Testis (tissue), 3 donors: ENCODE measurements around the gene PRR7. TPM values are rescaled to one million over a fixed set of nuclear protein-coding genes. Genes with fewer than 3 reads are reported as not detected.
A peak's percentile ranks its signal among the peaks of the same experiment; 100 is the strongest.

ENCODE experiments used
- DNase-seq: peaks from one replicate; pipeline ENCODE4 v3.0.0-alpha.2; 2019
- H3K27ac ChIP-seq, 2 donors: fragments of 200-600 bp; sonication (generic); one replicate each; pipeline ENCODE4 v1.5.1; 2019
- H3K27me3 ChIP-seq: fragments of 200-600 bp; sonication (generic); one replicate; pipeline ENCODE4 v1.5.1; 2019
- H3K36me3 ChIP-seq: fragments of 200-600 bp; sonication (generic); one replicate; pipeline ENCODE4 v1.5.1; 2017; ENCODE audit warnings: low read depth; ENCODE audit errors: missing control alignments
- H3K4me1 ChIP-seq: fragments of 200-600 bp; sonication (generic); one replicate; pipeline ENCODE4 v1.5.1; 2019
- H3K4me3 ChIP-seq, 2 donors: fragments of 200-600 bp; sonication (generic); one replicate each; pipeline ENCODE4 v1.5.1; 2017 to 2019
- H3K9me3 ChIP-seq: fragments of 200-600 bp; sonication (generic); one replicate; pipeline ENCODE4 v1.5.1; 2017
- POLR2A ChIP-seq: fragments of 450-650 bp; IDR thresholded peaks from one replicate; pipeline ENCODE4 v1.6.1; 2017; ENCODE audit warnings: antibody characterized with exemption, mild to moderate bottlenecking, moderate library complexity
- WGBS, 2 donors: methylation state at CpG; one replicate each; pipeline ENCODE4 v1.1.5; 2018; 5-methylcytosine and 5-hydroxymethylcytosine counted together
- intact Hi-C: fragments of 100-400 bp; cut with DNase I; formaldehyde crosslinking; loops from one replicate; pipeline ENCODE4 v1.15.1; 2023; ENCODE audit warnings: low total_unique reads
- polyA plus RNA-seq: library from polyadenylated mRNA; stranded (reverse); fragments of 350-450 nt; fragmentation: Illumina TruSeq; extraction: RNeasy Lipid Tissue Mini Kit (QIAGEN cat#74804); gene quantifications from one replicate; pipeline ENCODE4 v1.2.3, GENCODE V29; 2014; ENCODE audit warnings: low read depth, low replicate concordance; ENCODE audit not compliant: insufficient read depth
- total RNA-seq, 2 donors: library from RNA; depleted of rRNA; stranded (reverse); fragments of >200 nt; gene quantifications; one replicate each; pipeline ENCODE4 v1.2.3, GENCODE V29; 2016
- TF ChIP-seq, protein P1 (sequence below), 3 experiments: fragments of 450-650 bp in 2 of 3; fragments of 200-600 bp in 1 of 3; sonication (generic) in 1 of 3; IDR thresholded peaks; one replicate each; pipeline ENCODE4 v1.5.1; 2016 to 2019; ENCODE audit warnings: antibody characterized with exemption in 3 of 3, mild to moderate bottlenecking in 2 of 3, moderate library complexity in 1 of 3

PRR7 gene
- total and polyA plus RNA-seq, 3 donors from 2014 or later: 2.8 to 23.2 (median 19.9) TPM

DNA sequence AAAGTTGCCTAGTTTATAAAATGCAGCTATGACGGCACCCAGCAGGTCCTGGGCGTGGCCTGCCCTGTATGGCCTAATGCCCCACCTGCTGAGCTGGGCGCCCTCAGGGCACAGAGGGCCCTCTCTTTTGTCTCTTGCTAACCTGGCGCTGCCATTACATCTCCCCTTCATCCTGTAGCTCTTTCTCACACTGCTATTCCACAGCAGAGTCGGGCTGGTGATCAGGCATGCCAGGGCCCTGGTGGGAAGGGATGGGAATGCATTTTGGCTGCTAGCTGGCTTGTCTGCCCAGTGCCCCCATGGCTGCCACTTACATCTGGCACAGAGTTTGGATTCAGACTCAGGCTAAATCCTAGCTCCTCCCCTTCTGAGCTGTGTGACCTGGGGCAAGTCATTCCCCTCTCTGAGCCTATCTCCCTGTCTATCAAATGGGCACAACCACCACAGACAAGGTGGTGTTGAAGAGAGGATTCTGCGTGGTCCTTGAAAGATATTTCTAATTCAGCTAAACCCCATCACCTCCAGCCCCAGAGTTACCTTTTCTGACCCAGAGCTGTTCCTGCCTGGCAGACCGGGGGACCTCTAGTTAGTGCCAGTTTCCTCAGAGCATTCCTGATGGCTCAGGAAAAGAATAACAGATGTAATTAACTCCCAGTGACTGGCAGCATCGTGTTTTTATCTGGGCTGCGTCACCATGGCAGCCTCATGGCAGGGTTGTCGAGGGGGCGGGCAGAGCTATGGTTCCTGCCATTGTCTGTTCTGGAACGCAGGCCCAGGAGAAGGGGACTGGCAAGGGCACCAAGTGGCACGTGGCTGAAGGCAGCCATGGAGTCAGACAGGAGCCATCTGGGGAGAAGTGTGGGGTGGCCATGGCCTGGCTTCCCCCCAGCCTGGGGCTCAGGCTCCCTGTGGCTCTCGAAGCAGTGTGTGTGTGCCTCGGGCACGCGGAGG lies 6.3 kb downstream of the PRR7 start:
- no peaks in the 10 kb centered on the region for H3K27me3 ChIP-seq
- no peaks in the 10 kb centered on the region for H3K9me3 ChIP-seq
- H3K4me3 ChIP-seq: no peak overlapping the region
- H3K27ac ChIP-seq: no peak overlapping the region
- H3K4me1 ChIP-seq: peaks cover 15% of the 10 kb centered on the region
- H3K36me3 ChIP-seq: no peaks in the 10 kb centered on the region
- WGBS, 2 donors: 70 to 87% methylated on average over 12 to 15 of the region's 17 CpGs
- intact Hi-C loops: no loop called here
- no peak for DNase-seq
- no peak for TF ChIP-seq POLR2A
- TF ChIP-seq, protein P1, sequence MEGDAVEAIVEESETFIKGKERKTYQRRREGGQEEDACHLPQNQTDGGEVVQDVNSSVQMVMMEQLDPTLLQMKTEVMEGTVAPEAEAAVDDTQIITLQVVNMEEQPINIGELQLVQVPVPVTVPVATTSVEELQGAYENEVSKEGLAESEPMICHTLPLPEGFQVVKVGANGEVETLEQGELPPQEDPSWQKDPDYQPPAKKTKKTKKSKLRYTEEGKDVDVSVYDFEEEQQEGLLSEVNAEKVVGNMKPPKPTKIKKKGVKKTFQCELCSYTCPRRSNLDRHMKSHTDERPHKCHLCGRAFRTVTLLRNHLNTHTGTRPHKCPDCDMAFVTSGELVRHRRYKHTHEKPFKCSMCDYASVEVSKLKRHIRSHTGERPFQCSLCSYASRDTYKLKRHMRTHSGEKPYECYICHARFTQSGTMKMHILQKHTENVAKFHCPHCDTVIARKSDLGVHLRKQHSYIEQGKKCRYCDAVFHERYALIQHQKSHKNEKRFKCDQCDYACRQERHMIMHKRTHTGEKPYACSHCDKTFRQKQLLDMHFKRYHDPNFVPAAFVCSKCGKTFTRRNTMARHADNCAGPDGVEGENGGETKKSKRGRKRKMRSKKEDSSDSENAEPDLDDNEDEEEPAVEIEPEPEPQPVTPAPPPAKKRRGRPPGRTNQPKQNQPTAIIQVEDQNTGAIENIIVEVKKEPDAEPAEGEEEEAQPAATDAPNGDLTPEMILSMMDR (IDR thresholded peaks at IDR 0.05): no peak

DNA sequence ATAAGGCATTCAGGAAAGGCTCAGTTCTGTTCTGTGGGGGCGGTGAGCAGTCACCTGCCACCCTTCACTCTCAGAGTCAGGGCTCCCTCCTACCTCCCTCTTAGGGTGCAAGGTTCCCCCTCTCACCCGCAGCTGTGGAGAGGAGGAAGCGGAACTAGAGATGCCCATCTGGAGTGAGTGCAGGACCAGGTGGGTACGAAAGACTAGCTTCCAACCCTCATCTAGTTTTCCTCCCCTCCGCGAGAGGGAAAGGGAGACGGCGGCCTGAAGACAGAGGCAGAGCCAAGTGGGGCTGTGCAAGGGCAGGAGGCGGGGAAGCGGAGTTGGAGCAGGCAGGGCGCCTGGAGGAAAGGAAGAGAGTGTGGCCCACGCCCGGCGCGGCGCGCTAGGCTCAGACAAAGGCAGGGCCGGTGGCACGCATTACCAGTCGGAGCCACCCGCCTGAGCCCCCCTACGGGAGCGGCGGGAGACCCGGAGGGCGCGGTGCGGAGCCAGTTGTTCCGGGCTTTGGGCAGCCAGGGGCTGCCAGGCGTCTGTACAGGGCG lies 7.3 kb downstream of the PRR7 start:
- Histone ChIP-seq H3K9me3 (no peaks in the 10 kb centered on the region), H3K36me3 (no peaks in the 10 kb centered on the region), H3K4me3 (peak overlapping the region; percentile 58 to 66), H3K27ac (peak overlapping the region; percentile 24 to 55), H3K27me3 (no peaks in the 10 kb centered on the region), H3K4me1 (peaks cover 14% of the 10 kb centered on the region)
- TF ChIP-seq, protein P1 (IDR thresholded peaks at IDR 0.05): peak in 1 of 3 experiments; percentile 7
- no peak for TF ChIP-seq POLR2A
- 0 to 8% methylated on average over 2 to 31 of the region's 31 CpGs for WGBS, 2 donors
- DNase-seq: peak; percentile 58
- intact Hi-C loops: no loop called here

DNA sequence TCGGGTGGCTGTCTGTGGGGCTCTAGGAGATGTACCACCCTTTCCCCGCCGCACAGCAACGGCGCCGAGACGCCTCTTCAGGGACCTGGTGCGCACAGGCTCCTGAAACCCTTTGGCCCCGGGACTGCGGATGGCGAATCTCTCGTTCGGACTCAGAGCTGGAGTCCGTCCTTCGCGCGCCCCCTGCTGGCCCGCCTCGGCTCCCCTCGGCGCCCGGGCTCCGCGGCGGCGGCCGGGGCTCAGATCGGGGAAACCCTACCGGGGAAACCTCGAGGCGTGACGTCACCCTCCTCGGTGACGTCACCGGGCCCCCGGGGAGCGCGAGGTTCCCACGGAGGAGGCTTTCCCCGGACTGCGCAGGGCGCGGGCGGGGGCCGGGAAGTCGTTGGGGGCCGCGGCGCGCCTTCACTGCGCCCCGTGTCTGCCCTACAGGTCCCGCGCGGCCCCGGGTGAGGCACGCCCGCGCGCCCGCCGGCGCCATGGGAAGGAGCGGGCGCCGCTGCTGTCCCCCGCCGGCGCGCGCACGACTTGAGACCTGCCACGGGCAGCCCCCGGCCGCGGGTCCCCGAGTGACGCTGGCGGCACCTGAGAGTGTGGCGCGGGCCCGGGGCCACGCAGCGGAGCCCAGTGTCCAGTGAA lies 7.9 kb downstream of the PRR7 start:
- peaks cover 14% of the 10 kb centered on the region for H3K4me1 ChIP-seq
- 0 to 3% methylated on average over 8 to 71 of the region's 84 CpGs for WGBS, 2 donors
- no peaks in the 10 kb centered on the region for H3K36me3 ChIP-seq
- no peaks in the 10 kb centered on the region for H3K9me3 ChIP-seq
- peak; percentile 93 for DNase-seq
- peak overlapping the region; percentile 58 to 66 for H3K4me3 ChIP-seq
- TF ChIP-seq, protein P1 (IDR thresholded peaks at IDR 0.05): peak; percentile 91 to 99 (median 98)
- TF ChIP-seq POLR2A: no peak
- H3K27me3 ChIP-seq: no peaks in the 10 kb centered on the region
- H3K27ac ChIP-seq: peak overlapping the region; percentile 24 to 55
- intact Hi-C loops: loop anchor here (5.0 kb wide), 1 partner anchor 52 kb away; the partner anchor contains the start of gene PFN3

DNA sequence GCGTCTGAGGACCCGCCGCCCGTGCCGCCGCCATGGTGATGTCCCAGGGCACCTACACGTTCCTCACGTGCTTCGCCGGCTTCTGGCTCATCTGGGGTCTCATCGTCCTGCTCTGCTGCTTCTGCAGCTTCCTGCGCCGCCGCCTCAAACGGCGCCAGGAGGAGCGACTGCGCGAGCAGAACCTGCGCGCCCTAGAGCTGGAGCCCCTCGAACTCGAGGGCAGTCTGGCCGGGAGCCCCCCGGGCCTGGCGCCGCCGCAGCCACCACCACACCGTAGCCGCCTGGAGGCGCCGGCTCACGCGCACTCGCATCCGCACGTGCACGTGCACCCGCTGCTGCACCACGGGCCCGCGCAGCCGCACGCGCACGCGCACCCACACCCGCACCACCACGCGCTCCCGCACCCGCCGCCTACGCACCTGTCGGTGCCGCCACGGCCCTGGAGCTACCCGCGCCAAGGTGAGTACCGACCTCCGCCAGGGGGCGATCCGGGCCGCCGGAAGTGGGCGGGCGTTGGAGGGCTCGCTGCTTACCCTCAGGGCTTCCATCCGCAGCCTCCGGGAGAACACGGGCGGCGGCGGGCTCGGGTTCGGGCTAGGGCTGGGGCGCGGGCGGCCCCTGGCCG lies 8.5 kb downstream of the PRR7 start:
- no peaks in the 10 kb centered on the region for H3K9me3 ChIP-seq
- H3K4me3 ChIP-seq: peak overlapping the region; percentile 58 to 66
- TF ChIP-seq, protein P1 (IDR thresholded peaks at IDR 0.05): peak; percentile 43 to 85 (median 78)
- TF ChIP-seq POLR2A: no peak
- H3K4me1 ChIP-seq: peaks cover 14% of the 10 kb centered on the region
- DNase-seq: peak; percentile 84
- 0% methylated on average over 28 of the region's 80 CpGs; no CpG with 5 or more reads in 1 of the 2 donors for WGBS, 2 donors
- intact Hi-C loops: loop anchor here (5.0 kb wide), 1 partner anchor 53 kb away; the partner anchor contains the start of gene PFN3
- H3K27me3 ChIP-seq: no peaks in the 10 kb centered on the region
- no peaks in the 10 kb centered on the region for H3K36me3 ChIP-seq
- H3K27ac ChIP-seq: peak overlapping the region; percentile 55 to 64
